GM13976 (cell line): Measurements from ENCODE around the gene SGCD.

ENCODE experiments used
- DNase-seq: peaks from one replicate; pipeline ENCODE4 v3.0.0; 2012; ENCODE audit warnings: low spot score
- CTCF ChIP-seq: IDR thresholded peaks from 2 replicates; pipeline ENCODE4 v1.5.1; 2012; ENCODE audit warnings: borderline replicate concordance, mild to moderate bottlenecking; ENCODE audit not compliant: insufficient read depth; ENCODE audit errors: extremely low read depth, missing control alignments, control extremely low read depth
- in situ Hi-C: fragments of 300-500 bp; cut with MboI; formaldehyde crosslinking; loops from one replicate; pipeline ENCODE4 v1.12.0; 2022; ENCODE audit warnings: low sequenced_read_pairs, mixed read lengths, inconsistent platforms; ENCODE audit not compliant: unreplicated experiment

SGCD gene

GRCh38 chr5:156411185-156411613 is 84.2 kb downstream of the SGCD start:
- no peak for TF ChIP-seq CTCF
- in situ Hi-C loops = no loop called here
- DNase-seq = no peak

GRCh38 chr5:156411957-156412356 is 85.0 kb downstream of the SGCD start:
- in situ Hi-C loops = no loop called here
- no peak for TF ChIP-seq CTCF
- no peak for DNase-seq

- no peak for TF ChIP-seq CTCF
- no peak for DNase-seq
- in situ Hi-C loops = no loop called here
Observed at GRCh38 chr5:156414391-156414790, 87.4 kb downstream of the SGCD start.

GRCh38 chr5:156419661-156420060 is 92.7 kb downstream of the SGCD start:
- TF ChIP-seq CTCF = no peak
- in situ Hi-C loops = no loop called here
- DNase-seq = no peak

- no peak for DNase-seq
- TF ChIP-seq CTCF = no peak
- in situ Hi-C loops = no loop called here
Observed at GRCh38 chr5:156420665-156421064, 93.7 kb downstream of the SGCD start.

GRCh38 chr5:156421798-156422197 is 94.8 kb downstream of the SGCD start:
- no peak for DNase-seq
- in situ Hi-C loops = no loop called here

More at GRCh38 chr5:156421798-156422197, 94.8 kb downstream of the SGCD start:
- no peak for TF ChIP-seq CTCF
